Small intestine (tissue), 4 donors: Measurements from ENCODE around the gene HINT2. TPM values are rescaled to one million over a fixed set of nuclear protein-coding genes. Genes with fewer than 3 reads are reported as not detected.

Source experiments
- polyA plus RNA-seq, 4 donors: library from polyadenylated mRNA; stranded (reverse) in 3 of 4; unstranded in 1 of 4; fragments of 200-250 nt in 3 of 4; fragments of 120-200 nt in 1 of 4; gene quantifications; one replicate each; pipeline versions ENCODE4 v1.2.1 to v1.2.3, GENCODE V29; 2013
- donor health status: healthy with polysubstance abuse.
- donor health status: Bipolar disorder and iron deficiency.
- donor health status: healthy.

The HINT2 gene
- polyA plus RNA-seq, 4 donors: 34.4 to 138 (median 93.9) TPM

Other genes with a start within 250 kb of the HINT2 start
- gene TESK1, start 209.8 kb downstream of the HINT2 start, polyA plus RNA-seq: 10 to 100 TPM; 22.4 to 53.0 (median 43.1) TPM
- gene CD72, start 196.6 kb downstream of the HINT2 start, polyA plus RNA-seq: 1 to 10 TPM in 3 of 4 donors, under 1 TPM in 1; 0.54 to 2.3 (median 1.6) TPM
- gene SIT1, start 164.1 kb downstream of the HINT2 start, polyA plus RNA-seq: 1 to 10 TPM in 3 of 4 donors, under 1 TPM in 1; 0.89 to 5.9 (median 1.4) TPM
- 100 to 1,000 TPM in 1 of 4 donors, not detected in 3; 269 TPM for gene RMRP, start 157.0 kb downstream of the HINT2 start, polyA plus RNA-seq
- 10 to 100 TPM; 10.6 to 49.0 (median 27.3) TPM for gene CCDC107, start 156.8 kb downstream of the HINT2 start, polyA plus RNA-seq
- gene ARHGEF39, start 149.8 kb downstream of the HINT2 start, polyA plus RNA-seq: 1 to 10 TPM in 2 of 4 donors, under 1 TPM in 2; 0.54 to 8.7 (median 3.3) TPM
- gene CA9, start 141.1 kb downstream of the HINT2 start, polyA plus RNA-seq: 100 to 1,000 TPM in 1 of 4 donors, 1 to 10 TPM in 2, under 1 TPM in 1; 0.09 to 172 (median 4.4) TPM
- gene TPM2, start 125.1 kb downstream of the HINT2 start, polyA plus RNA-seq: 100 to 1,000 TPM in 1 of 4 donors, 10 to 100 TPM in 3; 23.0 to 253 (median 81.2) TPM
- 100 to 1,000 TPM in 1 of 4 donors, 10 to 100 TPM in 3; 82.1 to 103 (median 88.5) TPM for gene TLN1, start 82.8 kb downstream of the HINT2 start, polyA plus RNA-seq
- gene CREB3, start 82.4 kb downstream of the HINT2 start, polyA plus RNA-seq: 10 to 100 TPM; 22.3 to 31.2 (median 27.7) TPM
- 100 to 1,000 TPM in 3 of 4 donors, 10 to 100 TPM in 1; 63.4 to 176 (median 136) TPM for gene GBA2, start 65.8 kb downstream of the HINT2 start, polyA plus RNA-seq
- 10 to 100 TPM in 3 of 4 donors, 1 to 10 TPM in 1; 8.1 to 20.9 (median 15.4) TPM for gene RGP1, start 65.8 kb downstream of the HINT2 start, polyA plus RNA-seq
- under 1 TPM in 2 of 4 donors, not detected in 2; 0.18 to 0.52 TPM for gene MSMP, start 60.8 kb downstream of the HINT2 start, polyA plus RNA-seq
- 10 to 100 TPM in 1 of 4 donors, 1 to 10 TPM in 2, under 1 TPM in 1; 0.89 to 12.0 (median 4.9) TPM for gene NPR2, start 23.5 kb downstream of the HINT2 start, polyA plus RNA-seq
- gene SPAG8, start 2.8 kb downstream of the HINT2 start, polyA plus RNA-seq: under 1 TPM in 2 of 4 donors, not detected in 2; 0.49 to 0.72 TPM
- under 1 TPM in 1 of 4 donors, not detected in 3; 0.09 TPM for gene FAM221B, start 13.7 kb upstream of the HINT2 start, polyA plus RNA-seq
- gene TMEM8B, start 14.2 kb upstream of the HINT2 start, polyA plus RNA-seq: 10 to 100 TPM in 1 of 4 donors, 1 to 10 TPM in 2, under 1 TPM in 1; 0.89 to 35.9 (median 4.5) TPM
- under 1 TPM in 1 of 4 donors, not detected in 3; 0.19 TPM for gene OR13J1, start 55.4 kb upstream of the HINT2 start, polyA plus RNA-seq
- 10 to 100 TPM in 1 of 4 donors, 1 to 10 TPM in 3; 1.8 to 17.8 (median 7.5) TPM for gene HRCT1, start 91.2 kb upstream of the HINT2 start, polyA plus RNA-seq
- gene SPAAR, start 94.4 kb upstream of the HINT2 start, polyA plus RNA-seq: under 1 TPM; 0.45 to 0.81 (median 0.54) TPM
- gene OR2S2, start 143.1 kb upstream of the HINT2 start, polyA plus RNA-seq: under 1 TPM in 1 of 4 donors, not detected in 3; 0.06 TPM
- 1 to 10 TPM in 2 of 4 donors, under 1 TPM in 1, not detected in 1; 0.81 to 5.0 (median 4.7) TPM for gene RECK, start 221.9 kb upstream of the HINT2 start, polyA plus RNA-seq